Trophoblast cell (in vitro differentiated cells and primary cell): ENCODE measurements around the gene MS4A1. TPM values are rescaled to one million over a fixed set of nuclear protein-coding genes. Genes with fewer than 3 reads are reported as not detected.

Experiments used
- DNase-seq, 2 donors: peaks; one replicate each; pipeline ENCODE4 v3.0.0-alpha.2; 2016
- H2AFZ ChIP-seq: 2 replicates; pipeline ENCODE4 v1.6.1; 2013; ENCODE audit warnings: low read length, moderate library complexity, mild to moderate bottlenecking; ENCODE audit not compliant: insufficient read depth, poor library complexity
- H2AK5ac ChIP-seq: 2 replicates; pipeline ENCODE4 v1.6.1; 2013; ENCODE audit warnings: mild to moderate bottlenecking, low read length
- H2BK120ac ChIP-seq: 2 replicates; pipeline ENCODE4 v1.6.1; 2013; ENCODE audit warnings: low read length, mild to moderate bottlenecking, moderate library complexity; ENCODE audit not compliant: insufficient read depth, poor library complexity
- H2BK12ac ChIP-seq: 2 replicates; pipeline ENCODE4 v1.6.1; 2013; ENCODE audit warnings: mild to moderate bottlenecking, low read length, moderate library complexity
- H2BK5ac ChIP-seq: 2 replicates; pipeline ENCODE4 v1.6.1; 2013; ENCODE audit warnings: low read length, low read depth, moderate library complexity, mild to moderate bottlenecking; ENCODE audit not compliant: poor library complexity
- H3K14ac ChIP-seq: 2 replicates; pipeline ENCODE4 v1.6.1; 2013; ENCODE audit warnings: mild to moderate bottlenecking, low read length
- H3K18ac ChIP-seq: 2 replicates; pipeline ENCODE4 v1.6.1; 2013; ENCODE audit warnings: mild to moderate bottlenecking, low read length
- H3K23ac ChIP-seq: 2 replicates; pipeline ENCODE4 v1.6.1; 2013; ENCODE audit warnings: low read length
- H3K27ac ChIP-seq: 2 replicates; pipeline ENCODE4 v1.5.1; 2013; ENCODE audit warnings: low read depth, mild to moderate bottlenecking, inconsistent platforms, low read length, moderate library complexity
- H3K27me3 ChIP-seq: 2 replicates; pipeline ENCODE4 v1.6.1; 2013; ENCODE audit warnings: inconsistent platforms, mild to moderate bottlenecking, low read length, moderate library complexity; ENCODE audit not compliant: insufficient read depth
- H3K36me3 ChIP-seq, 2 experiments: 1 replicate in 1 of 2; 2 replicates in 1 of 2; pipeline ENCODE4 v1.6.1; 2013; ENCODE audit warnings: low read length in 2 of 2, mild to moderate bottlenecking in 2 of 2, moderate library complexity in 1 of 2; ENCODE audit not compliant: insufficient read depth in 2 of 2, control insufficient read depth in 1 of 2
- H3K4ac ChIP-seq: 2 replicates; pipeline ENCODE4 v1.6.1; 2013; ENCODE audit warnings: low read depth, mild to moderate bottlenecking, low read length, moderate library complexity
- H3K4me1 ChIP-seq, 2 experiments: 1 replicate in 1 of 2; 2 replicates in 1 of 2; pipeline ENCODE4 v1.6.1; 2013; ENCODE audit warnings: low read length in 2 of 2, mild to moderate bottlenecking in 2 of 2, moderate library complexity in 1 of 2; ENCODE audit not compliant: insufficient read depth in 2 of 2, control insufficient read depth in 1 of 2
- H3K4me2 ChIP-seq: 2 replicates; pipeline ENCODE4 v1.6.1; 2013; ENCODE audit warnings: inconsistent platforms, mild to moderate bottlenecking, low read length, moderate library complexity
- H3K4me3 ChIP-seq: 2 replicates; pipeline ENCODE4 v1.5.1; 2013; ENCODE audit warnings: mild to moderate bottlenecking, low read depth, low read length, inconsistent platforms
- H3K79me1 ChIP-seq: one replicate; pipeline ENCODE4 v1.6.1; 2013; ENCODE audit warnings: low read length
- H3K79me2 ChIP-seq: 2 replicates; pipeline ENCODE4 v1.6.1; 2013; ENCODE audit warnings: low read length, mild to moderate bottlenecking; ENCODE audit not compliant: control insufficient read depth, insufficient read depth, poor library complexity
- H3K9ac ChIP-seq: 2 replicates; pipeline ENCODE4 v1.6.1; 2013; ENCODE audit warnings: mild to moderate bottlenecking, low read length
- H3K9me3 ChIP-seq: 2 replicates; pipeline ENCODE4 v1.6.1; 2013; ENCODE audit warnings: low read depth, mild to moderate bottlenecking, control low read depth, inconsistent platforms, low read length; ENCODE audit not compliant: insufficient read depth
- H4K12ac ChIP-seq: 2 replicates; pipeline ENCODE4 v1.6.1; 2013; ENCODE audit warnings: low read depth, mild to moderate bottlenecking, low read length, moderate library complexity
- H4K8ac ChIP-seq: 2 replicates; pipeline ENCODE4 v1.6.1; 2013; ENCODE audit warnings: low read depth, mild to moderate bottlenecking, low read length, moderate library complexity
- H4K91ac ChIP-seq: one replicate; pipeline ENCODE4 v1.6.1; 2013; ENCODE audit warnings: low read depth, mild to moderate bottlenecking, low read length, moderate library complexity
- WGBS: extraction: QIAGEN DNeasy Blood & Tissue Kit; methylation state at CpG from one replicate; pipeline ENCODE4 v1.1.7; 2013; ENCODE audit warnings: missing lambda C conversion rate; ENCODE audit not compliant: insufficient read length, insufficient coverage; ENCODE audit errors: extremely low coverage; 5-methylcytosine and 5-hydroxymethylcytosine counted together
- polyA plus RNA-seq: library from polyadenylated mRNA; stranded (reverse); fragments of 200-250 nt; gene quantifications from 2 replicates; pipeline ENCODE4 v1.2.3, GENCODE V29; 2013

The MS4A1 gene
- not detected in 2 replicates for polyA plus RNA-seq

GRCh38 chr11:60455531-60456042 lies at the start of gene MS4A1:
Gene MS4A1, plus strand, starts transcription at chr11:60455847. Its CDS starts 6,528 bp downstream, at chr11:60462375.
- Histone ChIP-seq H2BK120ac (no peak within 1 kb of the TSS), H3K4me1 (no peaks in the 10 kb centered on the region), H3K18ac (no peak within 1 kb of the TSS), H3K27ac (no peak within 1 kb of the TSS), H2BK12ac (no peak within 1 kb of the TSS), H3K4me3 (no peak within 1 kb of the TSS), H2AFZ (no peak within 1 kb of the TSS), H2AK5ac (no peak within 1 kb of the TSS), H3K27me3 (no peaks in the 10 kb centered on the region), H3K9me3 (no peaks in the 10 kb centered on the region), H4K12ac (no peak within 1 kb of the TSS), H3K79me2 (no peaks in the 10 kb centered on the region), H3K23ac (no peak within 1 kb of the TSS), H3K79me1 (no peaks in the 10 kb centered on the region), H3K9ac (no peak within 1 kb of the TSS), H2BK5ac (no peak within 1 kb of the TSS), H3K36me3 (no peaks in the 10 kb centered on the region), H4K91ac (no peak within 1 kb of the TSS), H4K8ac (no peak within 1 kb of the TSS), H3K4ac (no peak within 1 kb of the TSS), H3K14ac (no peak within 1 kb of the TSS), H3K4me2 (no peak within 1 kb of the TSS)
- no peak for DNase-seq
- WGBS, result no CpG with 5 or more reads among the region's 4 CpGs

GRCh38 chr11:60420015-60420414 lies 35.6 kb upstream of the MS4A1 start:
- whole genome bisulfite sequencing, result no CpG with 5 or more reads among the region's 2 CpGs
- no peak overlapping the region for H3K23ac ChIP-seq
- H2AK5ac ChIP-seq, result no peak overlapping the region
- no peak overlapping the region for H2BK120ac ChIP-seq
- H3K18ac ChIP-seq, result no peak overlapping the region
- H3K9ac ChIP-seq, result no peak overlapping the region
- H3K27me3 ChIP-seq, result no peaks in the 10 kb centered on the region
- no peak overlapping the region for H3K27ac ChIP-seq
- H3K4me3 ChIP-seq, result no peak overlapping the region
- no peak overlapping the region for H3K4me2 ChIP-seq
- no peaks in the 10 kb centered on the region for H3K79me2 ChIP-seq
- H2BK5ac ChIP-seq, result no peak overlapping the region
- no peak overlapping the region for H3K14ac ChIP-seq
- H2AFZ ChIP-seq, result no peak overlapping the region
- H3K9me3 ChIP-seq, result no peaks in the 10 kb centered on the region
- no peak overlapping the region for H4K8ac ChIP-seq
- H4K91ac ChIP-seq, result no peak overlapping the region
- no peak overlapping the region for H2BK12ac ChIP-seq
- no peak for DNase-seq
- H3K36me3 ChIP-seq, result no peaks in the 10 kb centered on the region
- no peak overlapping the region for H4K12ac ChIP-seq
- H3K79me1 ChIP-seq, result no peaks in the 10 kb centered on the region
- no peaks in the 10 kb centered on the region for H3K4me1 ChIP-seq
- no peak overlapping the region for H3K4ac ChIP-seq

GRCh38 chr11:60422609-60423008 lies 33.0 kb upstream of the MS4A1 start:
- Histone ChIP-seq H2BK12ac (no peak overlapping the region), H3K4me2 (no peak overlapping the region), H4K8ac (no peak overlapping the region), H3K9me3 (no peaks in the 10 kb centered on the region), H2BK120ac (no peak overlapping the region), H2AK5ac (no peak overlapping the region), H3K27me3 (no peaks in the 10 kb centered on the region), H3K9ac (no peak overlapping the region), H3K4ac (no peak overlapping the region), H3K27ac (no peak overlapping the region), H3K23ac (no peak overlapping the region), H3K36me3 (no peaks in the 10 kb centered on the region), H3K4me3 (no peak overlapping the region), H3K18ac (no peak overlapping the region), H3K14ac (no peak overlapping the region), H3K4me1 (no peaks in the 10 kb centered on the region), H4K91ac (no peak overlapping the region), H2BK5ac (no peak overlapping the region), H4K12ac (no peak overlapping the region), H3K79me2 (no peaks in the 10 kb centered on the region), H3K79me1 (no peaks in the 10 kb centered on the region), H2AFZ (no peak overlapping the region)
- no peak for DNase-seq
- WGBS, result no CpG with 5 or more reads among the region's 1 CpG

GRCh38 chr11:60428517-60428916 lies 27.1 kb upstream of the MS4A1 start:
- Histone ChIP-seq H3K79me1 (no peaks in the 10 kb centered on the region), H3K36me3 (no peaks in the 10 kb centered on the region), H3K18ac (no peak overlapping the region), H3K27ac (no peak overlapping the region), H3K14ac (no peak overlapping the region), H3K4me1 (no peaks in the 10 kb centered on the region), H4K12ac (no peak overlapping the region), H3K9ac (no peak overlapping the region), H2BK120ac (no peak overlapping the region), H2BK5ac (no peak overlapping the region), H3K79me2 (no peaks in the 10 kb centered on the region), H3K9me3 (no peaks in the 10 kb centered on the region), H3K4me3 (no peak overlapping the region), H2BK12ac (no peak overlapping the region), H3K27me3 (no peaks in the 10 kb centered on the region), H2AK5ac (no peak overlapping the region), H4K91ac (no peak overlapping the region), H2AFZ (no peak overlapping the region), H3K4me2 (no peak overlapping the region), H3K23ac (no peak overlapping the region), H4K8ac (no peak overlapping the region), H3K4ac (no peak overlapping the region)
- WGBS, result no CpG with 5 or more reads among the region's 2 CpGs
- DNase-seq, result no peak
